Stimulated activated CD8-positive, alpha-beta memory T cell treated with anti-CD3 and anti-CD28 coated beads, Interleukin-12 subunit alpha, Interleukin-12 subunit beta, amount 100 ng/mL, for 24 hours (primary cell): Measurements from ENCODE around the gene INO80B.
"Not testable (repeated sequence)": the region's sequence is repeated elsewhere in the genome, so short reads cannot be mapped to it uniquely, and the experiment has no call there.

Experiments used
- DNase-seq: peaks from one replicate; pipeline ENCODE4 v3.0.0-alpha.2; 2020; ENCODE audit errors: extremely low read depth

Gene INO80B

GRCh38 chr2:74454654-74455511 is at the start of gene INO80B:
Gene INO80B, plus strand, starts transcription at chr2:74455087. Its CDS starts 30 bp downstream, at chr2:74455117.
- peak; percentile 85 for DNase-seq

GRCh38 chr2:74406035-74406434 is 48.9 kb upstream of the INO80B start:
- no peak for DNase-seq

- DNase-seq = no peak
Observed at GRCh38 chr2:74407682-74408081, 47.2 kb upstream of the INO80B start.

- no peak for DNase-seq
Observed at GRCh38 chr2:74413001-74413698, 41.7 kb upstream of the INO80B start.

GRCh38 chr2:74414441-74414840 is 40.4 kb upstream of the INO80B start:
- DNase-seq = no peak

GRCh38 chr2:74414881-74415761 is 39.8 kb upstream of the INO80B start:
- DNase-seq = no peak

- DNase-seq = no peak
Observed at GRCh38 chr2:74415762-74416395, 39.0 kb upstream of the INO80B start.

GRCh38 chr2:74416778-74417177 is 38.1 kb upstream of the INO80B start:
- DNase-seq = no peak

- no peak for DNase-seq
Observed at GRCh38 chr2:74417197-74417596, 37.7 kb upstream of the INO80B start.

GRCh38 chr2:74417763-74418162 is 37.1 kb upstream of the INO80B start:
- no peak for DNase-seq

- DNase-seq = no peak
Observed at GRCh38 chr2:74418312-74418711, 36.6 kb upstream of the INO80B start.

GRCh38 chr2:74419345-74419744 is 35.5 kb upstream of the INO80B start:
- no peak for DNase-seq

- DNase-seq = no peak
Observed at GRCh38 chr2:74420006-74420405, 34.9 kb upstream of the INO80B start.

- DNase-seq = not testable (repeated sequence)
Observed at GRCh38 chr2:74420443-74421103, 34.3 kb upstream of the INO80B start.

GRCh38 chr2:74421221-74421870 is 33.5 kb upstream of the INO80B start, which contains the start of the genes C2orf81 and WDR54:
Gene C2orf81, minus strand, starts transcription at chr2:74421619. Its CDS starts 59 bp downstream, at chr2:74421560.
Gene WDR54, plus strand, starts transcription at chr2:74421730. Its CDS starts 424 bp downstream, at chr2:74422154.
- DNase-seq = peak; percentile 85

- DNase-seq = no peak
Observed at GRCh38 chr2:74423231-74424095, 31.4 kb upstream of the INO80B start.

- no peak for DNase-seq
Observed at GRCh38 chr2:74424139-74424992, 30.5 kb upstream of the INO80B start.

- DNase-seq = no peak
Observed at GRCh38 chr2:74424995-74425406, 29.9 kb upstream of the INO80B start.
